Transverse colon (tissue), 4 donors: ENCODE data around the gene CLDN20.

Experiments
- CTCF ChIP-seq, 5 experiments: fragments of 200-600 bp in 3 of 5; fragments of 450-650 bp in 2 of 5; sonication (generic) in 3 of 5; IDR thresholded peaks; 1 replicate in 2 of 5; 2 replicates in 3 of 5; pipeline ENCODE4 v1.5.1; 2016 to 2017; ENCODE audit warnings: antibody characterized with exemption in 5 of 5, inconsistent platforms in 3 of 5, mild to moderate bottlenecking in 2 of 5, moderate library complexity in 1 of 5
- EP300 ChIP-seq: sonication (generic); formaldehyde crosslinking; IDR thresholded peaks from one replicate; pipeline ENCODE4 v1.6.1; 2017; ENCODE audit warnings: antibody characterized with exemption, low read depth
- POLR2A ChIP-seq: fragments of 450-650 bp; IDR thresholded peaks from one replicate; pipeline ENCODE4 v1.6.1; 2016; ENCODE audit warnings: antibody characterized with exemption, mild to moderate bottlenecking, moderate library complexity
- POLR2AphosphoS5 ChIP-seq, 3 donors: sonication (generic); formaldehyde crosslinking; IDR thresholded peaks; one replicate each; pipeline ENCODE4 v1.6.1; 2016; ENCODE audit warnings: antibody characterized with exemption in 3 of 3

DNA sequence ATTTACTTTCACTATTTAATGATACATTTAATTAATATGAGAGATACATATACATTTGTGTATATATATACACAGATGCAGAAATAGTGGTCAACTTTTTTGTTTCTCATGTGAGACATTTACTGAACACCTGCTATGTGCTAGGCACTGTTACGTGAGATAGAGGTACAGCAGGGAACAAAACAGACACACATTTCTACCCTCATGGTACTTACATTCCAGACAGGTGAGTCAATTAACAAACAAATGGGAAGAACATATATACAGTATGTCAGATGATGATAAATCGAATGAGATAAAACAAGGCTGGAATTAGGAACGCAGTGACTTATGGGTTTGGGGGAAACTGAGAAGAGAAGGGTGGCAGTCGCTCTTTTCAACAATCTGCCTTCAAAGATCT lies 45.3 kb downstream of the CLDN20 start:
- TF ChIP-seq CTCF (IDR thresholded peaks at IDR 0.05) = no peak
- TF ChIP-seq POLR2AphosphoS5 (IDR thresholded peaks at IDR 0.05) = no peak
- TF ChIP-seq POLR2A = no peak
- no peak for TF ChIP-seq EP300
